GM21447 (cell line): ENCODE results near the gene RBMS3.
"Not testable (repeated sequence)": the region's sequence is repeated elsewhere in the genome, so short reads cannot be mapped to it uniquely, and the experiment has no call there.

ENCODE experiments used
- ATAC-seq: cut with Tn5 transposase; IDR thresholded peaks from one replicate; pipeline ENCODE4 v1.9.1; 2021; ENCODE audit not compliant: unreplicated experiment

The RBMS3 gene

DNA sequence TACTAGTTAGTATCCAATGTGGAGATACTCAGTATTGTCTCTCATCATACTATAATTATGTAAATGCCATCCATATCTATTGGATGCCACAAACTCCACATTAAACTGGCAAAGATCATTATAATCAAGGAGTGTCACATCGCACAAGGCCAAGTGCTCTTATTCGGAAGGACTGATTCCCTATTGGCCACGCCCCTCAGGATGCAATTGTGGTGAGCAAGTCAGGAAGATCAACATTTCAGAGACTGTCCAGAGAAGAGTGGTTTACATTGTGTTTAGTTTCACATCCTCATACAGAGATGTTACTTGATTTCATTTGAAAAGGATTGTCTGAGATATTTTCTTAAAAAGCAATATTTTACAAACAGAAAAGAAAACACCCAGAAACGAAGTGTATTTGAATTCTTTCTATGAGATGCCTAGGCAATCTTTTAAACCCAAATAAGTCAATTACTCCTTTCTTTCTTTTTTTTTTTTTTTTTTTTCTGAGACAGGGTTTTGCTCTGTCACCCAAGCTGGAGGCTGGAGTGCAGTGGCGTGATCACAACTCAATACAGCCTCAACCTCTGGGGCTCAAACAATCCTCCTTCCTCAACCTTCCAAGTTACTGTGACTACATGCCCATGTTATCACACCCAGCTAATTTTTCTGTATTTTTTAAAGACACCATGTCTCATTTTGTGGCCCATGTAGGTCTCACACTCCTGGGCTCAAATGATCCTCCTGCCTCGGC is 369.1 kb downstream of the RBMS3 start:
- ATAC-seq, result no peak

DNA sequence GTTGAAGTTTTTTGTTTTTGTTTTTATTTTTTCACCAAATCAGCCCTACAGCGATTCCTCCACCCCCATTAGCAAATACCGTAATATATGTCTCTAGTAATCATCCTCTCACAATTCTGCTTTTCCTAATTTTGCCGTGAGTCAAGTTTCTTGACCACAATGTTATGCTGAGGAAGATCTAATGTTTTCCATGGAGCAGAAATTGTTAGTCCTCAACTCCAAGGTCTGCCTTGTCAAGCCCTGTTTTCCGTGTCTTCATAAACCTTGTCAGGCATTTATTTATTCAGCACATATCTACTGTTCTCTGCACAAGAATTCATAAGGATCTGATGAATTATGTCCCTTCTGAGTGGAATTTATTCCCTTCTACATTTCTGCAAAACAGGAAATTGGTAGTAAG is 372.8 kb downstream of the RBMS3 start:
- no peak for ATAC-seq

DNA sequence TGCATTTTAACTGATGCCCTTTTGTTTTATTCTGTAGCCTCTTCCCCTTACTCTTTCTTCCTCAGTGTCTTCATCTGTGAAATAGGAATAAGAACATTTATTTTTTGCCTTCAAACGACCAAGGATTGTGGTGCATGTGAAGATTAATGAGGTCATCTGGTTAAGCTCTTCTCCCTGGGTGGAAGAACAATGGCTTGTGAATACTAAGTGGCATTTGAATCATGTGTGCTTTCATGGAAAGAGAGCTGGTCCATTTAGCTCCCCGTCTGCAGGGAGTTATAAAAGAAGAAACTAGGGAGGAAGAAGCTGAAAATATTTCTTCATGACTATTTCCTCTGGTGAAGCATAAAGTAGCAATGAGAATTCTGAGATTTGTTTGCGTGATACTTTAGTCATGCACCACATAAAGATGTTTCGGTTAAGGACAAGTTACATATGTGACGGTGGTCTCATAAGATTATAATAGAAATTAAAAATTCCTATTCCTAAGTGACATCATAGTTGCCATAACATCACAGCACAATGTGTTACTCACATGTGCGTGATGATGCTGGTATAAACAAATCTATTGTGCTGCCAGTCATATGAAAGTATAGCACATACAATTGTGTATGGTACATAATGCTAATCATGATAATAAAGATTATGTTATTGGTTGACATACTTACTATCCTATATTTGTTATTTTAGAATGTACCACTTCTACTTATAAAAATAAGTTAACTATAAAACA is 374.3 kb downstream of the RBMS3 start:
- ATAC-seq, result no peak

DNA sequence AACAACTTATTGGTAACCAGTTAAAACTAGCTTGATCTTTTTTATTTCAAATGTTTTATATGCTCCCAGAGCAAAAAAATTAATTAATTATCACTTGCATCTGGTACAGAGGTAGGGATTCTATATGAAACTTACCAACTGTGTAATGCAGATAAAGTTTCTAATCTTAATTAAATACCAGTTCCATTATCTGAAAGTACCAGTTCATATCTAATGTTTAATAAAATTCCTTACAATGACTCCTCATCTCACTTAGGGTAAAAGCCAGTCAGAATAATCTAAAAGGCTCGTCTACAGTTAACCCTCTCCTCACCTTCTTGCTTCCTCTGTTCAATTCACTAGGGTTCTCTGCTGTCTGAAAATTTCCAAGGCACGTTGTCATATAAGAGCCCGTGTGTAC is 384.8 kb downstream of the RBMS3 start:
- no peak for ATAC-seq

DNA sequence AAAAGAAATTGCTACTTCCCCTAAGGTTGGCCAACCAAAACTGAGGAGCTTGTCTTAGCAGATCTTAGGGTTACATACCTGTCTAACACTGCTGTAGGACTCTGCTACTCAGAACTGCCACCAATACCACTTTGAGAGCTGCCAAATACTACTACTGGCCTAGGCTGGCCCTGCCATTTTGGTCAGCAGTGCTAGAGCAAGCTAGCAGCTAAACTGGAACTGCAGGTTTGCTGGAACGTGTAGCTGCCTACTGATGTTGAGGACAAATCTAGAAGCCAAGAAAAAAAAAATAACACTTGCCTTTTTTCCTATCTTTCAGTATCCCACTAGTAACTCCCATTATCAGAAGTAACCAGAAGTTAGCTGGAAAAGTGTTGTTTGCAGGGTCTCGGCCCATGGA is 387.4 kb downstream of the RBMS3 start:
- no peak for ATAC-seq

DNA sequence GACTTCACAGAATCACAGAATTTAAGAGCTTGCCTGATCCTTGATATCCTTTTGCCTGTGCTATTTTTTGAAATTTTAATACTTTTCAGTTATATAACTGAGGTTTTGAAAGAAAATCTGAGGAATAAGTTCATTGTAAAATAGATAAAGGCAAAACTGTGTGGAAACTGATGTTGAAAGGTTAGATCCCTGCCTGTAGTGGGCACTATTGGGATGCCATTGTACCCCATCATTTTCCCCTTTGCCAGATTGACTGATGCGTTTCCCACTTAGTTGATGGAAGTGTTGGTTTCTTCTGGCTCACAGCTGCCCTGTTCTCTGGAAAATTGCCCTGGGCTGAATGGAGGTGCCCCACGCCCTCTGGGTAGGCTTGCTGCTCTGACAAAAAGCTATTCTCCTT is 387.9 kb downstream of the RBMS3 start:
- ATAC-seq, result no peak

DNA sequence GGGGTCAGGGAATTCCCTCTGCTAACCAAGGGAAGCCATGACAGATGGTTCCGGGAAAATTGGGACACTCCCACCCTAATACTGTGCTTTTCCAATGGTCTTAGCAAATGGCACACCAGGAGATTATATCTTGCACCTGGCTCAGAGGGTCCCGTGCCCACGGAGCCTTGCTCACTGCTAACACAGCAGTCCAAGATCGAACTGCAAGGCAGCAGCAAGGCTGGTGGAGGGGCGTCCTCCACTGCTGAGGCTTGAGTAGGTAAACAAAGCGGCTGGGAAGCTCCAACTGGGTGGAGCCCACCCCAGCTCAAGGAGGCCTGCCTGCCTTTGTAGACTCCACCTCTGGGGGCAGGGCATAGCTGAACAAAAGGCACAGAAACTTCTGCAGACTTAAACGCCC is 389.6 kb downstream of the RBMS3 start:
- not testable (repeated sequence) for ATAC-seq

DNA sequence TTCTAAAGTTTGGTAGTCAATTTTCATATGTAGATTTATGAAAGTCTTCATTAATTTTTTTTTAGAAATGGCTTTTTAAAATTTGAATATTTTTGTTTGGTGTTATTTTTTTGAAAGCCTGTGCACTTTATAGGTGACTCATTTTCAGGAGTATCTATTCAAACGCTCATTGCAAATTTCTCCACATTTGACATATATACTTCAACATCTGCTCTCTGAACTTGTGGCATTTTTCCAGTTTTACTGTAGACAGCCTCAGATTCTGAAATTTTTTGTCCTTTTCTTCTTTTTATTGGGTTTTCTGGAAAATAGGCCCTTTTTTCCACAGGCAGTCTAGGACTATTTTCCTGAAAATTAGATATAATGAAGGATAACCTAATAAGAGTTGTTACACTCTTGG is 396.6 kb downstream of the RBMS3 start:
- ATAC-seq, result no peak

DNA sequence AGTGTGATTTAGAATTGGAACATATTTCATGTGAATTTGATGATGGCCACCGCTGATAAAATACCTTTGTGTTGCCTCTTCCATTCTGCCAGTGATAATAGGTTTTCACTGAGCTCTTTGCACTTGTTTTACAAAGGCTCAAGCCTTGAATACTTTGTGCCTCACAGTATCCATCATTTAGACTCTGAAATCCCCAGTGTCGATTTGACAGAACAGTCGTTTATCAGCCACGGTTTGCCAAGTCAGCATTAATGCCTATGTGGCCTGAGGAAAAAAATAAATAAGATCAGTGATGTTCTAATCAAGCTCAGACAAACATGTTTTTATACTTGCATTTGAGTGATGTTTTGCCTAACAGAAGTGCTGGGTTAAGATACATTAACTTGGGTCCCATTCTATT is 399.1 kb downstream of the RBMS3 start:
- ATAC-seq, result no peak

DNA sequence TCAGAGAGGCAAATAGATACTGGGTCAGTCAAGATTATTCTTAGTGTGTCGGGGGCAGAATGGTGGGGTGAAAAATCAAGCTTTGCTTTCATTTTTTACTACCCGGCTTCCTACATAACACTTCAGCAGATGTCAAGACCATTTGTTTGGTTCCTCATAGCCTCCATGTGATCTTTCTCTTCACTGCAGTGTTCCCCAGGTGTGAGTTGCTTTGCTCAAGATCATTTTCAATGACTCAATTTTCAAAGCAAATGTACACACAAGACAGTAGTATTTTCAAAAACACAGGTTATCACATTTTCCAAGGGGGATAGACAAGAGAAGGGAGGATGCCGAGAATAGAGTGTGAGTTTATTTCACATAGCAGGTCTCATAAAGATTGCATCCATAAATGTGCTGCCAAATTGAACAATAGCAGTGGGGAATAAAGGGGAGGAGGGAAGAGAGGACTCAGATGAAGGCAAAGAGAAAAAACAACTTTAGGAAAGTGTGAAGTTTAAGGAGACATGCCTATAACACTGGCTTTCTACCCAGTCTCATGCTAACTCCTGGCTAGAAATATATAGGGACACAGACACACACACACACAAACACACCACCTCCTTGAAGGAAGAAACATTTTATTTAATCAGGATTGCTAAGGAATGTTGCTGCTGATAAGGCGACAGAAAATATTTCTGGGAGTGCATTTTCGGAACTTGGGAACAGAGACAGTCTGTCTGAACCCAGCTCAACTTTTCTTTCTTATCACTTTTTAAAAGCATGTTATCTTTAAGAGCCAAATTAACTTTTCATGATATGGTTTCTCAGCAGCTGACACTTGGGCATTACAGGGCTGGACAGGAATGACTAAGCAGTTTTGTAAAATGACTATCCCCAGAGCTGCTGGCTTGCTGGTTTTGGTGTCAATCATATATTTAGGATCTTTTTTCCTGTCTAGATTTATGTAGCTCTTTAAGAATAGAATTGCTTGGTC is 402.4 kb downstream of the RBMS3 start:
- ATAC-seq, result peak; percentile 52

DNA sequence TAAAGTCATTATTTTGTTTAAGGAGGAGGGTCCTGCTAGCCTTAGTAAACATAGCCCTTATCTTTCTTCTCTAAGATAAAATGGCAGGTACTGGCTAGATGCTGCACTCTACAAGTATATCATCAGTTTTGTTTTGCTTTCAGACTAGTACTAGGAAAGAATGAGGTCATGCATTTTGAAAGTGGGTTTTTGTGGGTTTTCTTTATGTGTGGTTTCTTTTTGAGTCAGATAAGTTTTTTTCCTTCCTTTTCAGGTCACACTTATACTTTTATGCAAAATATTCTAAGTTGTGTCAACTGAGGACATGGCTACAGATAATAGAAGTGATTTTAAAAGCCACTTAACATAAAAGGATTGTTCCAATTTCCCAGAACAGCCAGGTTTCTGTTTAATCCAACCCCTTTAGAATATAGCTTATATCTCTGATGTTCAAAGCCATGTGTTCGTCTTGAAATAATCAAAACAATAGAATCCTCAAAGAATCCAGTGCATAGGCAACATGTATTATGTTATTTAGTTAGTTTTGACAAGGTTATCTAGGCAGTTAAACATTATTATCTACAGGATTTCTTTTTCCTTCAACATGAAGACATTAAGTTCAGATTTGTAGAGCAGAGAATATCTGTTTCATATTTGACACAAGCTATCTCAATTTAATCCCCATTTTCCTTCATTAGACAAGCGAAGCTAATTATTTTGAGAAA is 406.2 kb downstream of the RBMS3 start:
- peak; percentile 96 for ATAC-seq

DNA sequence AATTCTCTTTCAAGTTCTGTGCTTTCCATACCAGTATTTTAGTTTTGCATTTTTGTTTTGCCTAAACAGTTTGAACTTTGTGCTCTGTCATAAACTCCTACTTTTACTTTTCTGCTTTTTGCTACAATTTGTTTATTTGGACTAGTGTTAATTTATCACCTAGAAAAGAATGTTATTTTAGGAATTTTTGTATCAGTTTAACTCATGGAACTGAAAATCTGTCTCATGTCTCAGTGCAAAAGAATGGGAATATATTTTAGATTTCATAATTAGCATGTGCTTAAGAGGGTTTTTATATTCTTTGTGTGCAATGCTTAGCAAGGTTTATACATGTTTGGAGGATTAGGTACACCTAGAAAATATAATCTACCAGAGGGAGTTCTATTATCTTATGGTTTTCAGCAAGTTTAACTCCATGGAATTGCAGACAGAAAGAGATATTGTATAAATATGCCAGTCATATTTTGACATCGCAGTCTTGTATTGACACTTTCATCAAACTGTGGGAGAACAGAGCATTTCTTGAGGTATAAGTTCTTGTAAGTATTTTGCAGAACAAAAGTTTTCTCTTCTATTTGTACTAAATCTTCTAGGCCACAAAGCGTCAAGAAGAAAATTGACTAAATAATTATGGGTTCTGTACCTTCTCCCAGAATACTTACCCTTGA is 409.9 kb downstream of the RBMS3 start:
- ATAC-seq, result no peak

DNA sequence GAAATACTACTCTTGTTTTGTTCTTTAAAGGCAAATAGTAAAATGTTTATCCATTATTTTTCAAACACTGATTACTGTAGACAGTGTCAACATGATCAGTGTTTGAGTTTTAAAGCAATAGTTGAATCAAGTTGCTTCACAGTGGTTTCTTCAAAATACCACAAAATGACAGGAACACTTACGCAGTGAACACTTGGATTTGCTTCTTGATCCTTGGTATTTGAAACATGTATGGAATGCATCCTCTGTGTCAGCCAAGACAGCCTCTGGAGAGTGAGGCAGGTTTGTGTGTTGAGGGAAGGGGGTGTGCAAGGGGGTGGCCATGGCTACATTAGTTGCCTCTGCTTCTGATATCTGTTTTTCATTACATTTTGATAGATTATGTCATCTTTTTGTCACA is 413.0 kb downstream of the RBMS3 start:
- no peak for ATAC-seq

DNA sequence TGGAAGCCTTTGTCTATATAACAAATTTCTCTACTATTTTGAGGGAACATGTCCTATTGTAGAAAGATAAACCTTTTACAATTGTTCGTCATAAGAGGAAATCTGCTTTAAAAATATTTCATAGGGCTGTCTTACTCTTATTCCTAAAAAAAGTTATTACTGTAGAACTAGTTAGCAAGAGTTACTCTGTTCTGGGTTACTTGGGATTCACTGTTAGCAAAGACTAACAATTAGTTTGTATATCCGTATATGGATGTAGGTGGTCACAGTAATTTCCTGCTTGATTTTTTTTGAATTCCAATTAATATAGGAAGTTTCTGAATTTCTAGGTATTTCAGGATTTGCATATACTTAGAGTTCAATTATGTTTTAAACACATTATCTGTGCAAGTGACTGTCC is 413.5 kb downstream of the RBMS3 start:
- ATAC-seq, result no peak

DNA sequence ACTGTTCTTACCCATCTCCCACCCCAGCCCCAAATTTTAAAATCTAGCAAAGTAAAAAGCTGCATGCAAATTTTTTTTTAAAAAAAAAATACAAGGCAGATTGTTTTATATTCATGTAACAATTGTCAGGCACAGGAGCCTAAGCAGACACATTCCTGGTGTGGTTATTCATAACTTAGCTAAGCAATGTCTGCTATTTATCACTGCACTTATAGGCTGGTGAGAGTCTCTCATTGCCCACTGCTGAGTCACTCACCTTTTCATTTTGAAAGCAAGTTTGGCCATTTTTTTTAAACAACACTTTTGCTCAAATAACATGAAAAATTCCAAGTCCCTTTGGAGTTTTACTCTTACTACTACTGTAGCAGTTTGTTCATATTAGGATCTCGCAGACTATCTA is 413.9 kb downstream of the RBMS3 start:
- no peak for ATAC-seq

DNA sequence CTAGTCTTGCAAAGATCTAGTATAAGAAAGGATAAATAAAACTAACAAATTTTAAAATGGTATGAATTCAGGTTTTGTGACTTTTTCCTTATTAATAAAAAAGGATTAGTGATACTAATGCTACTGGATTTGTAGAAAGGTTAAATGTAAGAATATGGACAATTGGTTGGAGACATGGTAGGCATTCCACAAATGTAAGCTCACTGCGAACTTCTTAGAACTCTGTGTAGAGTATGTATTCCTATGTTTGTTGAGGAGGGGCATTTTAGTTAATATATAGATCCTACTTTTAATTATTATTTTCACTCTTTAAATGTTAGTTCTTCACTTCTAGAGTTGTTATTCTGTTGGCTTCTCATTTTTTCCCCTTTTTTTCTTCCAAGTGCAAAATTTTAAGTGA is 414.3 kb downstream of the RBMS3 start:
- ATAC-seq, result no peak

DNA sequence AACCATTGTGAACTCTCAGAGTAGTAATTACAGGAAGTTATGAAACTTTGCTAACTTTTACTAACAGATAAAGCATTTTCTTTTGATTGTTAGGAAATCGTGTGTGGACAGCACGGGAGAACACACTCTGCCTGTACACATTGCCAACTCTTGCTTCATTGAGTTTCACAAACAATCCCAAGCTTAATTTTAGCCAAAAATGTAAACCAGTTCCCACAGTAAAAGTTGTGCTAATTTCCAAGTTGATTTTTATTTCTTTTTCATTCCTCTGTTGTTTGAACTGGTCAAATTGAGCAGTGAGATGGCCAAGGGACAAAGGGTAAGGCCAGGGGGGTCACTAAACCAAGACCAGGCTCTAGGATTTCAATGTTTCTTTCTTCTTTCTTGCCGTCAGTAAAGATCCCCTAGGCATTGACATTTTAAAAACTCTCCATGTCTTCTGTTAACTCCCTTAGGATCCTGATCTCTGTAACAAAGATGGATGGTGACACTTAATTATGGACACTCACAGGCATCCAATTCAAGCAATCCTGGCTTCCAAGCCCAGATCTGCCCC is 414.9 kb downstream of the RBMS3 start:
- no peak for ATAC-seq

DNA sequence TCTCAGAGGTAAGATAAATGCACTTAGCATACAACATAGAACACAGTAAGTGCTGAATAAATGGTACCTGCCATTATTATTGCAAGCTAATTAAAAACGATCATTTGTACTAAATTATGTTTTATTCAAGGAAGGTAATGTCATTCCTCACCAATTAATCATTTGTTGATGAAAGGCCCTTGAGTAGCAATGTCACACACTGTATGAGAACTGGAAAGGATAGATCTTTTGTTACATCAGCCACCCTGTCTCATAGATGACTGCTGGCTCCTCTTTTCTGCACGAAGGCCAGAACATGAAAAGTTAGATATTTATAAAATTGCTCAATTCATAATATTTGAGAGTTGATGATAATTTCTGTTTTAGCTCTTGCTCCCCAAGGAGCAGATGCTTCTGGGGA is 415.4 kb downstream of the RBMS3 start:
- ATAC-seq, result no peak

DNA sequence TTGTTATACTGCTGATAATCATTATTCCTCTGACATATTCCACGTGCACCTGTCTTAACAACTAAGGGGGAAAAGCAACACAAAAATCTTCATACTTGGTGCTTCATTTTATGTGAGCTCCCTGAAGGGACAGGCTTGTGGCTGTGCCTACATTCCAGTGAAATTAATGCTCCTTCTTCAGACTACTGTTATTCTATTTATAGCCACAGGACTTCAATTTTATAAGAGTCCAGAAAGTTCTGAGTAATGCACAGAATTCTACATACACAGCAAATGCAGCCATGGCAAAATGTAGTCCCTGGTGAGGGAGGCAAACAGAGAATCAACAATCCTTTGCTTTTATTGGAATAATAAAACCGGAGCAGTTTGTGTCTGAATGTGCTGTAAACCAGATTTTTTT is 417.1 kb downstream of the RBMS3 start:
- ATAC-seq, result no peak

DNA sequence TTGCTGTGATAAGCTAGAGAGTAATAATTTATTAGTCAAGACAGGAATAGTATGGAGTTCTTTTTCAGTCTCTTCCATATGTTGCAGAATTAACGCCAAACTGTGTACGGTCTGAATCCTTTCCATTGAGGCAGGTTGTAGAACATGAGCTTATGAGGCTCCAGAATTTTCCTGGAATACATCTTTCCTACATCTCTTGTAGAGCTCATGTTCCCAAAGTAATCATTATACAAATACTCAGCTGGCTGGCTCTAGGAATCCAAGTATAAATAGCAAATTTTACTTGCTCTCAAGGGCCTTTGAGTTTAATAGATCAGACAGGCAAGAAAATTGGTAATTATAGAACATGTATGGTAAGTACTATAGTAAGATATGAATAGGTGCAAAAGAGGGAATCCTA is 419.4 kb downstream of the RBMS3 start:
- ATAC-seq, result no peak
